Kidney (tissue), 14 donors: ENCODE results near the gene P3H2. TPM values are rescaled to one million over a fixed set of nuclear protein-coding genes. Genes with fewer than 3 reads are reported as not detected.

Source experiments
- DNase-seq, 5 donors: peaks; one replicate each; pipeline ENCODE4 v3.0.0-alpha.2; 2013 to 2020
- FAIRE-seq: peaks from 2 replicates; lab custom pipeline; 2012; peaks lifted over from hg19 to GRCh38; lab: Jason Lieb, UNC
- H3K27ac ChIP-seq, 2 donors: one replicate each; pipeline ENCODE4 v1.7.0; 2013; ENCODE audit warnings: low read depth in 2 of 2, low read length in 2 of 2, inconsistent platforms in 1 of 2
- H3K27me3 ChIP-seq: one replicate; pipeline ENCODE4 v1.7.1; 2013; ENCODE audit warnings: low read length, inconsistent platforms; ENCODE audit not compliant: control insufficient read depth, insufficient read depth
- H3K36me3 ChIP-seq, 3 donors: one replicate each; pipeline versions ENCODE4 v1.7.0 to v1.7.1; 2013; ENCODE audit warnings: low read length in 3 of 3, control low read depth in 1 of 3, inconsistent platforms in 1 of 3; ENCODE audit not compliant: insufficient read depth in 3 of 3, control insufficient read depth in 2 of 3
- H3K4me1 ChIP-seq, 3 donors: one replicate each; pipeline versions ENCODE4 v1.7.0 to v1.7.1; 2013; ENCODE audit warnings: low read length in 3 of 3, inconsistent platforms in 1 of 3, low read depth in 1 of 3; ENCODE audit not compliant: control insufficient read depth in 2 of 3, insufficient read depth in 2 of 3
- H3K4me3 ChIP-seq, 3 donors: one replicate each; pipeline versions ENCODE4 v1.7.0 to v1.8.1; 2013; ENCODE audit warnings: low read length in 3 of 3, control low read depth in 1 of 3, inconsistent platforms in 1 of 3
- H3K9ac ChIP-seq, 3 donors: one replicate each; pipeline versions ENCODE4 v1.7.0 to v1.7.1; 2013; ENCODE audit warnings: low read length in 3 of 3, control low read depth in 1 of 3, inconsistent platforms in 1 of 3
- H3K9me3 ChIP-seq, 3 donors: one replicate each; pipeline versions ENCODE4 v1.7.0 to v1.7.1; 2013; ENCODE audit warnings: low read length in 3 of 3, control low read depth in 1 of 3, inconsistent platforms in 1 of 3; ENCODE audit not compliant: control insufficient read depth in 2 of 3, insufficient read depth in 1 of 3
- CTCF ChIP-seq: IDR thresholded peaks from 3 replicates; pipeline ENCODE4 v1.5.1; 2012; ENCODE audit warnings: mild to moderate bottlenecking, moderate library complexity, borderline replicate concordance; ENCODE audit not compliant: insufficient read depth; ENCODE audit errors: extremely low read depth
- intact Hi-C: fragments of 100-400 bp; cut with DNase I; formaldehyde crosslinking; loops from one replicate; pipeline ENCODE4 v1.11.1; 2022
- polyA plus RNA-seq: library from polyadenylated mRNA; stranded (reverse); fragments of 350-450 nt; fragmentation: Illumina TruSeq; extraction: RNeasy Lipid Tissue Mini Kit (QIAGEN cat#74804); gene quantifications from one replicate; pipeline ENCODE4 v1.2.3, GENCODE V29; 2014; ENCODE audit warnings: low read depth, low replicate concordance; ENCODE audit not compliant: insufficient read depth
- total RNA-seq: library from RNA; stranded (reverse); fragmentation: NEBNext Ultra II Directional; extraction: Animal tissue kit (Norgen Biotek cat#: 25700); gene quantifications from one replicate; pipeline ENCODE4 v1.2.1, GENCODE V29; 2021
- donor health status: control.
- donor health status: control.
- donor health status: control.
- donor health status: control.
- donor health status: control.
- donor health status: DM: yes; HTN: yes; CAD: no.
- donor health status: Normal renal cell carcinoma (clear cell type).

The P3H2 gene
- total and polyA plus RNA-seq, 2 donors from 2014 or later = 57.2 to 103 TPM

- FAIRE-seq = no peak
Measured at GRCh38 chr3:190044974-190045373, 75.7 kb downstream of the P3H2 start.

GRCh38 chr3:190044142-190044541 lies 76.6 kb downstream of the P3H2 start:
- intact Hi-C loops = no loop called here
- Histone ChIP-seq H3K27ac (no peak overlapping the region), H3K9me3 (no peaks in the 10 kb centered on the region), H3K9ac (no peak overlapping the region), H3K4me1 (peaks cover 7 to 22% (median 17%) of the 10 kb centered on the region in 3 donors), H3K27me3 (no peaks in the 10 kb centered on the region), H3K4me3 (no peak overlapping the region), H3K36me3 (no peaks in the 10 kb centered on the region)
- no peak for TF ChIP-seq CTCF
- no peak for FAIRE-seq
- DNase-seq = no peak

More at GRCh38 chr3:190044974-190045373, 75.7 kb downstream of the P3H2 start:
- no peak for DNase-seq
- Histone ChIP-seq H3K9me3 (no peaks in the 10 kb centered on the region), H3K27ac (no peak overlapping the region), H3K4me3 (no peak overlapping the region), H3K9ac (no peak overlapping the region), H3K4me1 (peaks cover 7 to 22% (median 17%) of the 10 kb centered on the region in 3 donors), H3K36me3 (no peaks in the 10 kb centered on the region), H3K27me3 (no peaks in the 10 kb centered on the region)
- TF ChIP-seq CTCF = no peak
- intact Hi-C loops = no loop called here

GRCh38 chr3:190043741-190044140 lies 77.0 kb downstream of the P3H2 start:
- DNase-seq (no peak), FAIRE-seq (no peak)
- Histone ChIP-seq H3K27me3 (no peaks in the 10 kb centered on the region), H3K27ac (no peak overlapping the region), H3K36me3 (no peaks in the 10 kb centered on the region), H3K9ac (no peak overlapping the region), H3K4me1 (peaks cover 7 to 22% (median 15%) of the 10 kb centered on the region in 3 donors), H3K4me3 (no peak overlapping the region), H3K9me3 (no peaks in the 10 kb centered on the region)
- no peak for TF ChIP-seq CTCF
- intact Hi-C loops = no loop called here

GRCh38 chr3:190042558-190042957 lies 78.1 kb downstream of the P3H2 start:
- Histone ChIP-seq H3K36me3 (no peaks in the 10 kb centered on the region), H3K4me3 (no peak overlapping the region), H3K9ac (no peak overlapping the region), H3K27ac (no peak overlapping the region), H3K27me3 (no peaks in the 10 kb centered on the region), H3K9me3 (no peaks in the 10 kb centered on the region), H3K4me1 (peaks cover 7 to 19% (median 12%) of the 10 kb centered on the region in 3 donors)
- intact Hi-C loops = no loop called here
- FAIRE-seq (no peak), DNase-seq (no peak)
- no peak for TF ChIP-seq CTCF
